Activated CD8-positive, alpha-beta memory T cell treated with anti-CD3 and anti-CD28 coated beads, Interleukin-2, amount 10 ng/mL, durations not matched to agents 7 days and 5 days (primary cell): ENCODE results near the gene OR51B4. TPM values are rescaled to one million over a fixed set of nuclear protein-coding genes. Genes with fewer than 3 reads are reported as not detected.
"Not testable (repeated sequence)": the region's sequence is repeated elsewhere in the genome, so short reads cannot be mapped to it uniquely, and the experiment has no call there.

Experiments used
- ATAC-seq: fragments of 150-1000 bp; cut with Tn5 transposase; one replicate; pipeline ENCODE4 v1.10.0; 2021; ENCODE audit warnings: moderate library complexity
- CTCF ChIA-PET: fragments of 350-600 bp; sonication (Branson Sonifier 250); formaldehyde crosslinking; loops from one replicate; lab custom pipeline; 2021; ENCODE audit warnings: antibody characterized with exemption; lab: Charles Lee
- DNase-seq: peaks from one replicate; pipeline ENCODE4 v3.0.0-alpha.2; 2020
- H3K27ac Mint-ChIP-seq: one replicate; pipeline ENCODE4 v1.8.0; 2021; ENCODE audit warnings: mild to moderate bottlenecking, mixed read lengths
- H3K27me3 Mint-ChIP-seq: one replicate; pipeline ENCODE4 v1.8.0; 2021; ENCODE audit warnings: mixed read lengths
- H3K36me3 Mint-ChIP-seq: one replicate; pipeline ENCODE4 v1.8.0; 2021; ENCODE audit warnings: mild to moderate bottlenecking, mixed read lengths
- H3K4me1 Mint-ChIP-seq: one replicate; pipeline ENCODE4 v1.8.0; 2021; ENCODE audit warnings: mixed read lengths
- H3K4me3 Mint-ChIP-seq: one replicate; pipeline ENCODE4 v1.8.0; 2021; ENCODE audit warnings: mild to moderate bottlenecking, moderate library complexity, mixed read lengths
- H3K9me3 Mint-ChIP-seq: one replicate; pipeline ENCODE4 v1.8.0; 2022; ENCODE audit warnings: low read depth, mixed read lengths
- total RNA-seq, 2 experiments: library from RNA; stranded (reverse); gene quantifications; one replicate each; pipeline ENCODE4 v1.2.3, GENCODE V29; 2021

Gene OR51B4
- total RNA-seq, 2 experiments from 2014 or later = not detected

DNA sequence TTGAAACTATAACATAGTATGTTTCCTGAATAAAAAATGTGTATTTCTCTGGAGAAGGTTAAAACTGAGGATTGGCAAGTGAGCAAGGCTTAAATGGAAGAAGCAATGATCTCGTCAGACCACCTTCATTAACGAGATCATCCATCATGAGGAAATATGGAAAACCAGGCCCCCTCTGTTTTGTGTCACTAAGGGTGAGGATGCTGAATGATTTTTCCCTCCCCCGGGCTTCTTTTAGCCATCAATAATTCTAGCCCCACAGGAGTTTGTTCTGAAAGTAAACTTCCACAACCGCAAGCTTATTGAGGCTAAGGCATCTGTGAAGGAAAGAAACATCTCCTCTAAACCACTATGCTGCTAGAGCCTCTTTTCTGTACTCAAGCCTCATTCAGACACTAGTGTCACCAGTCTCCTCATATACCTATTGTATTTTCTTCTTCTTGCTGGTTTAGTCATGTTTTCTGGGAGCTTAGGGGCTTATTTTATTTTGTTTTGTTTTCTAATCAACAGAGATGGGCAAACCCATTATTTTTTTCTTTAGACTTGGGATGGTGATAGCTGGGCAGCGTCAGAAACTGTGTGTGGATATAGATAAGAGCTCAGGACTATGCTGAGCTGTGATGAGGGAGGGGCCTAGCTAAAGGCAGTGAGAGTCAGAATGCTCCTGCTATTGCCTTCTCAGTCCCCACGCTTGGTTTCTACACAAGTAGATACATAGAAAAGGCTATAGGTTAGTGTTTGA, 26.2 kb downstream of the OR51B4 start:
- H3K9me3 Mint-ChIP-seq = no peaks in the 10 kb centered on the region
- H3K27ac Mint-ChIP-seq = no peak overlapping the region
- H3K4me3 Mint-ChIP-seq = no peak overlapping the region
- CTCF ChIA-PET = no interaction called here
- no peak for ATAC-seq
- no peaks in the 10 kb centered on the region for H3K36me3 Mint-ChIP-seq
- no peak for DNase-seq
- no peaks in the 10 kb centered on the region for H3K27me3 Mint-ChIP-seq
- peaks cover 7% of the 10 kb centered on the region for H3K4me1 Mint-ChIP-seq

DNA sequence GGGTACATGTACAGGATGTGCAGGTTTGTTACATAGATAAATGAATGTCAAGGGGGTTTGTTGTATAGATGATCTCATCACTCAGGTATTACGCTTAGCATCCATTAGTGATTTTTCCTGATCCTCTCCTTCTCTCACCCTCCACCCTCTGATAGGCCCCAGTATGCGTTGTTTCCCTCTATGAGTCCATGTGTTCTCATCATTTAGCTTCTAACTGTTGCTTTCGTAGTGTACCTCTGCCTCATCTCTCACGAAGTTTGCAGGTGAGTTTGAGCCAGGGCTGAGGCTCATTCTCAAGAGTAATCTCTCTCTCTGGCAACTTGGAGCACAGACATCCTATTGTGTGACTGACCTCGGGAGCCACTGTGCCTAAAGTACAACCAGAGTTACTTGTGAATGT, 27.4 kb downstream of the OR51B4 start:
- CTCF ChIA-PET = no interaction called here
- H3K4me1 Mint-ChIP-seq = peaks cover 4% of the 10 kb centered on the region
- ATAC-seq (no peak), DNase-seq (no peak)
- no peak overlapping the region for H3K4me3 Mint-ChIP-seq
- H3K36me3 Mint-ChIP-seq = no peaks in the 10 kb centered on the region
- no peak overlapping the region for H3K27ac Mint-ChIP-seq
- no peaks in the 10 kb centered on the region for H3K9me3 Mint-ChIP-seq
- no peaks in the 10 kb centered on the region for H3K27me3 Mint-ChIP-seq

DNA sequence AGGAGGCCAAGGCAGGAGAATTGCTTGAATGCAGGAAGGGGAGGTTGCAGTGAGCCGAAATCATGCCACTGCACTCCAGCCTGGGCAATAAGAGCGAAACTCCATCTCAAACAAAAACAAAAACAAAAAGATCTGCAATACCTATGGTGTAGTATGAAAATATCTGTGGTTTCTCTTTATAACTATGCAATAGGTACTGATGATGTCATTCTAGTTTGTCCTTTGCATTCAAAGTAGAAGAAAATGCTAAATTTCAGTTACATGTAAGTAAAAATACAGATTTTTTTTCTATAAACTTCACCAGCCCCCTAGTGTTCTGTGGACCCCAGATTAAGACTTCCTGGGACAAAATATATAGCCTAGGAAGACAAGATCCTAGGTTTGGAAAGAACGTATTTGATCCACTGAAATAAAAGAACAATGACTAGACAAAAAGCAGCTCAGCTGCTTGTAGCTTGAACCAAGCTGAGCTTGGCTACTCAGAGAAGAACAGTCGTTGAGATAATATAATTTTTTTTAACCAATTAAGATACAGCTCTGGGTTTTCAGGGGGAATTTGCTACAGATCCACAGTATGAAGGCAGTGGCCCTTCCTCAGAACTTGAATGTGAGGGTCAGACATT, 29.2 kb downstream of the OR51B4 start:
- H3K4me3 Mint-ChIP-seq = no peak overlapping the region
- CTCF ChIA-PET = no interaction called here
- ATAC-seq (no peak), DNase-seq (no peak)
- no peaks in the 10 kb centered on the region for H3K27me3 Mint-ChIP-seq
- no peaks in the 10 kb centered on the region for H3K4me1 Mint-ChIP-seq
- H3K9me3 Mint-ChIP-seq = no peaks in the 10 kb centered on the region
- no peaks in the 10 kb centered on the region for H3K36me3 Mint-ChIP-seq
- no peak overlapping the region for H3K27ac Mint-ChIP-seq

DNA sequence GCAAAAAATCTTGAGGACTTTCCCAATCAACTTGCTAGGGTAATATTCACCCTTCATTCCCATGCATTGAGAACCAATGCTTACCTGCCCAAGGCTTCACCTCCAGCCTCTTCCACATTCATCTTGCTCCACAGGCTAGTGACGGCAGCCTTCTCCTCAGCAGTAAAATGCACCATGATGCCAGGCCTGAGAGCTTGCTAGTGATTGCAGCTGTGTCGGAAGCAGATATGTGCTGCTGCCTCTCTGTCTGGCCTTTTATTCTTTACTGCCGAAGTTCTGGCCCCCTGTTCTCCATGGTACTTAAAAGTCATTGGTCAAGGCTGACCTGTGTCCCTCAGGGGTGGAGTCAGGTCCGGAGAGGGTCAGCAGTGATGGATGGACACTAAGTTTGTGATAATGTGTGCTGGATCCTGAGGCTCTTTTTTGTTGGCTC, 32.0 kb downstream of the OR51B4 start, which contains the start of gene HBE1:
Gene HBE1 (minus strand): TSS at position 231 of the 433 bp plus-strand sequence. CDS start 55 bp downstream, at position 176.
- DNase-seq = no peak
- H3K4me3 Mint-ChIP-seq = no peak within 1 kb of the TSS
- H3K9me3 Mint-ChIP-seq = no peaks in the 10 kb centered on the region
- CTCF ChIA-PET = no interaction called here
- ATAC-seq = no peak
- H3K4me1 Mint-ChIP-seq = no peaks in the 10 kb centered on the region
- H3K27me3 Mint-ChIP-seq = no peaks in the 10 kb centered on the region
- no peaks in the 10 kb centered on the region for H3K36me3 Mint-ChIP-seq
- H3K27ac Mint-ChIP-seq = no peak within 1 kb of the TSS

DNA sequence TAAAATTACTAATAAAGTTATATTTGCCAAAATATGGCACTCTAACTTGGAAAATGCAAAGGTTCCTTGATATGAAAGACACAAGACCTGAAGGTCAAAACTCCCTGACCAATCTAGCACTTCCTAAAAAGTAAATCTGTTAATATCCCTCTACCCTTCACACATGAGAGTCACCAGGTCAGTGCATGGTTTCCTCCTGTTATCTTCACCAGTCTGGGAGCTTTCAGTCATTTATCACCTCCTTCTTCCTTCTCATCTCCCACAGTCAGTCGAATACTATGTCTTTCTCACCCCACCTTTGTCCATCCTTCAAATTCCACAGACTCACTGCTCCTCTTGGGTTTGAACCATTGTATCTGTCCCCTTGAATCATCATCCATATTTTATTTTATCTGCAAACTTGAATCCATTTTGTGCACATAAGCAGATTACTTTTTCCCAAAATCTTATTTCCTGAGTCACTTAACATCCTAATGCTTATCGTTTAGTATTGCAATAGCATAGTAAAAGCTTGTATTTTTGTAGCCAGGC, 34.6 kb downstream of the OR51B4 start:
- H3K36me3 Mint-ChIP-seq = no peaks in the 10 kb centered on the region
- H3K4me1 Mint-ChIP-seq = no peaks in the 10 kb centered on the region
- H3K9me3 Mint-ChIP-seq = no peaks in the 10 kb centered on the region
- H3K27me3 Mint-ChIP-seq = no peaks in the 10 kb centered on the region
- no peak for ATAC-seq
- DNase-seq = no peak
- CTCF ChIA-PET = no interaction called here
- no peak overlapping the region for H3K27ac Mint-ChIP-seq
- H3K4me3 Mint-ChIP-seq = no peak overlapping the region

DNA sequence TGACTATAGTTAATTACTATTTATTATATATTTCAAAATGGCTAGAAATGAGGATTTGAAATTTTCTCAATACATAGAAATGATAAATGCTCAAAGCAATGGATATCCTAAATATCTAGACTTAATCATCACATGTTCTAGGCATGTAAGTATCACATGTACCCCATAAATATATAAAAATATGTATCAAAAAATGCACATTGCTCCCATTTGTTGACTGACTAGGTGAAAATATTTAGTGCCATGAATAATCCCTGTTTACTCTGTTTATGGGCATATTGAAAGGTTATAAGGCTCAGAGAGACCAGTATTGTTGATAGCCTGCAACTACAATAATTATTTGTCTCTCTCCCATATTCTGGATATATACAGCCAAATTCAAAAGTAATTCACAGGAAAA, 35.1 kb downstream of the OR51B4 start:
- Mint-ChIP-seq H3K4me3 (no peak overlapping the region), H3K4me1 (no peaks in the 10 kb centered on the region), H3K9me3 (no peaks in the 10 kb centered on the region), H3K36me3 (no peaks in the 10 kb centered on the region), H3K27me3 (no peaks in the 10 kb centered on the region), H3K27ac (no peak overlapping the region)
- CTCF ChIA-PET = no interaction called here
- no peak for ATAC-seq
- no peak for DNase-seq

DNA sequence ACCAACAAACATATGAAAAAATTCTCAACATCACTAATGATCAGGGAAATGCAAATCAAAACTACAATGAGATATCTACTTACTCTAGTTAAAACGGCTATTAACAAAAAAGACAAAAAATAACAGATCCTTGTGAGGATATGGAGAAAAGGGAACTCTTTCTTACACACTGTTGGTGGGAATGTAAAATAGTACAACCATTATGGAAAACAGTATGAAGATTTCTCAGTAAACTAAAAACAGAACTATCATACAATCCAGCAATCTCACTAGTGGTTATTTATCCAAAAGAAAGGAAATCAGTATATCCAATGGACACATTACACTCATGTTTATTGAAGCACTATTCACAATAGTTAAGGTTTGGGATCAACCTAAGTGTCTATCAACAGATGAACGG, 35.9 kb downstream of the OR51B4 start:
- ATAC-seq (no peak), DNase-seq (no peak)
- CTCF ChIA-PET = no interaction called here
- H3K4me3 Mint-ChIP-seq = no peak overlapping the region
- H3K27ac Mint-ChIP-seq = no peak overlapping the region
- H3K36me3 Mint-ChIP-seq = no peaks in the 10 kb centered on the region
- no peaks in the 10 kb centered on the region for H3K27me3 Mint-ChIP-seq
- no peaks in the 10 kb centered on the region for H3K9me3 Mint-ChIP-seq
- H3K4me1 Mint-ChIP-seq = no peaks in the 10 kb centered on the region

DNA sequence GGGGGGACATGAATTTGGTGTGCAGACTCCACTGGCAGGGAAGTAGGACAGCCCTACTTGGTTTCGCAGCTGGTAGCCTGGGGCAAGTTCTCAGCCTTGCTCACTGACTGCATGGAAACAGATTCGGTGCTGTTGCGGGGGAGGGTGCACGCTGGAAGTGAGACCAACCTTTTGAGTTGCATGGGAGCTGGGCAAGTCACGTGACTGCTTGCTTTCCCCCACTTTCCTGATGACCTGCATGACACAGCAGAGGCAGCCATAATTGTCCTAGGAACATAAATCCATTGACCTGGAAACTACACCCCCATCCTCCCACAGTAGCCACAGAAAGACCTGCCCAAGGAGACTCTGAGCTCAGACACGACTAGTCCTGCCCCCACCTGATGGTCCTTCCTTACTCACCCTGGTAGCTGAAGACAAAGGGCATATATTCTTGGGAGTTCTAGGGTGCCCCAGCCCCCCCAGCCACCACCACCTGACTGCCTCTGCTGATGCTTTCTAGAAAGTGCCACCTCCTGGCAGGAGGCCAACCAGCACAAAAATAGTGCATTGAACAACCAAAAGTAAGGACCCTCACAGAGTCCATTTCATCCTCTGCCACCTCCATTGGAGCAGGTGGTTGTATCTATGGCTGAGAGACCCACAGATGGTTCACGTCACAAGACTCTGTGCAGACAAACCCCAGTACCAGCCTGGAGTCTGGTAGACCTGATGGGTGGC, 43.0 kb downstream of the OR51B4 start:
- CTCF ChIA-PET = no interaction called here
- Mint-ChIP-seq H3K9me3 (no peaks in the 10 kb centered on the region), H3K4me3 (no peak overlapping the region), H3K27me3 (no peaks in the 10 kb centered on the region), H3K27ac (no peak overlapping the region), H3K36me3 (no peaks in the 10 kb centered on the region), H3K4me1 (no peaks in the 10 kb centered on the region)
- ATAC-seq (no peak), DNase-seq (no peak)

DNA sequence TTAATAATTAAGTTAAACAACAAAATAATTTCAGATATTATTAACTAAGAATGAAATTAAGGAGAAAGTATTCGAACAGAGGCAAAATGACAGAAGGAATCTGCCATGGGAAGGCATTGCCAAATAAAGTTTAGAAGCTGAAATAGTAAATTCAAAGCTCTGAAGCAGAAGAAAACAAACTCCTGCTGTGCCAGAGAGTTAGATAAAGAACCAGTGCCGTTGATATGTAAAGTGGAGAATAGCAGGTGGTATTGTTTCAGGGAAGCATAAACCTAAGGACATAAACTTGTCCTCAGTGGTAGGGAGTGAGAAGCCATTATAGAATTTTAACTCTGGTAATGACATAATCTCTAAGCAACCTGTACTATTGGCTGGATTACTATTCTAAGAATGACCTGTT, 44.5 kb downstream of the OR51B4 start:
- Mint-ChIP-seq H3K4me1 (no peaks in the 10 kb centered on the region), H3K27ac (no peak overlapping the region), H3K36me3 (no peaks in the 10 kb centered on the region), H3K9me3 (no peaks in the 10 kb centered on the region), H3K4me3 (no peak overlapping the region), H3K27me3 (no peaks in the 10 kb centered on the region)
- DNase-seq = no peak
- ATAC-seq = no peak
- CTCF ChIA-PET = no interaction called here

DNA sequence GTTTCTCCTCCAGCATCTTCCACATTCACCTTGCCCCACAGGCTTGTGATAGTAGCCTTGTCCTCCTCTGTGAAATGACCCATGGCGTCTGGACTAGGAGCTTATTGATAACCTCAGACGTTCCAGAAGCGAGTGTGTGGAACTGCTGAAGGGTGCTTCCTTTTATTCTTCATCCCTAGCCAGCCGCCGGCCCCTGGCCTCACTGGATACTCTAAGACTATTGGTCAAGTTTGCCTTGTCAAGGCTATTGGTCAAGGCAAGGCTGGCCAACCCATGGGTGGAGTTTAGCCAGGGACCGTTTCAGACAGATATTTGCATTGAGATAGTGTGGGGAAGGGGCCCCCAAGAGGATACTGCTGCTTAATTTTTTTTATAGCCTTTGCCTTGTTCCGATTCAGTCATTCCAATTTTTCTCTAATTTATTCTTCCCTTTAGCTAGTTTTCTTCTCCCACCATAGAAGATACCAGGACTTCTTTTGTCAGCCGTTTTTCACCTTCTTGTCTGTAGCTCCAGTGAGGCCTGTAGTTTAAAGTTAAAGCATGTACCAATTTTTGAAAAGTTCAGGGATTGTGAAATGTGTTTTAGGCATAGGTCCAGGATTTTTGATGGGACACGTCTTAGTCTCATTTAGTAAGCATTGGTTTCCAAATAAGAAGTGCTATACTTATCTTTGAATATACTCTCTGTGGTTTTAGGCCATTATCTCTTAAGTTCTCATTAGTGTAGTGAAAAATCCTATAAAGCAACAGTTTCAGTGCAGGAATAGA, 46.9 kb downstream of the OR51B4 start, which contains the start of gene HBG2:
Gene HBG2 (minus strand): TSS at position 136 of the 768 bp plus-strand sequence. CDS start 53 bp downstream, at position 83.
- CTCF ChIA-PET, H3K9me3 Mint-ChIP-seq, H3K36me3 Mint-ChIP-seq, H3K4me3 Mint-ChIP-seq, ATAC-seq, H3K4me1 Mint-ChIP-seq, H3K27ac Mint-ChIP-seq, DNase-seq, H3K27me3 Mint-ChIP-seq: not testable (repeated sequence)

DNA sequence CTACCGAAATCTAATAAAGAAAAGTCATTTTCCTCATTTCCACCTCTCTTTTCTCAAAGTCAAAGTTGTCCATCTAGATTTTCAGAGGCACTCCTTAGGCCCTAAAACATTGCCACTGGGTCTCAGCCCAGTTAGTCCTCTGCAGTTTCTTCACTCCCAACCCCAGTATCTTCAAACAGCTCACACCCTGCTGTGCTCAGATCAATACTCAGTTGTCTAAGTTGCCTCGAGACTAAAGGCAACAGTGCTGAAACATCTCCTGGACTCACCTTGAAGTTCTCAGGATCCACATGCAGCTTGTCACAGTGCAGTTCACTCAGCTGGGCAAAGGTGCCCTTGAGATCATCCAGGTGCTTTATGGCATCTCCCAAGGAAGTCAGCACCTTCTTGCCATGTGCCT, 47.7 kb downstream of the OR51B4 start:
- H3K27ac Mint-ChIP-seq, H3K27me3 Mint-ChIP-seq, ATAC-seq, CTCF ChIA-PET, H3K36me3 Mint-ChIP-seq, H3K4me3 Mint-ChIP-seq, H3K9me3 Mint-ChIP-seq, H3K4me1 Mint-ChIP-seq, DNase-seq: not testable (repeated sequence)

DNA sequence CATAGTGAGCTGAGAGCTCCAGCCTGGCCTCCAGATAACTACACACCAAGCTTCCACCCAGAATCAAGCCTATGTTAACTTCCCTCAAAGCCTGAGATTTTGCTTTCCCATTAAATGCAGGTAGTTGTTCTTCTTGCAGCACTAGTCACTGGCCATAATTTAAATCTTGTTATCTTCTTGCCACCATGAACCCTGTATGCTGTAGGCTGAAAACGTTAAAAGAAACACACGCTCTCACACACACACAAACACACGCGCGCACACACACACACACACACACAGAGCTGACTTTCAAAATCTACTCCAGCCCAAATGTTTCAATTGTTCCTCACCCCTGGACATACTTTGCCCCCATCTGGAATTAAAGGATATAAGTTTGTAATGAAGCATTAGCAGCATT, 48.3 kb downstream of the OR51B4 start:
- ATAC-seq, H3K36me3 Mint-ChIP-seq, CTCF ChIA-PET, DNase-seq, H3K4me1 Mint-ChIP-seq, H3K9me3 Mint-ChIP-seq, H3K4me3 Mint-ChIP-seq, H3K27ac Mint-ChIP-seq, H3K27me3 Mint-ChIP-seq: not testable (repeated sequence)

DNA sequence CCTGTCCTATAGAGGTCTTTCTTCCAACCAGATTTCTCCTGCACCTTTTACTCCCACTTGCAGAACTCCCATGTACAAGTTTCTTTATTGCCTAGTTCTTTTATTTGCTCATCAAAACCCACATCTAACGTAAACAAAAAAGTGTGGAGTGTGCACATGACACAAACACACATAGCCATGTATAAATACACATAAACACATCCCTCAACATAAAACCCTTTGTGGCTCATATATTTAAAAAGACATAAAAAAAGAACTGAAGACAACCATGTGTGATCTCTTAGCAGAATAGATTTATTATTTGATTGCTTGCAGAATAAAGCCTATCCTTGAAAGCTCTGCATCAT, 48.9 kb downstream of the OR51B4 start:
- no peak for DNase-seq
- Mint-ChIP-seq H3K9me3 (no peaks in the 10 kb centered on the region), H3K36me3 (no peaks in the 10 kb centered on the region), H3K27me3 (peaks cover under 1% of the 10 kb centered on the region), H3K4me1 (no peaks in the 10 kb centered on the region), H3K4me3 (no peak overlapping the region), H3K27ac (no peak overlapping the region)
- CTCF ChIA-PET = no interaction called here
- ATAC-seq = no peak
